ENCODE results near the gene DDO. TPM values are rescaled to one million over a fixed set of nuclear protein-coding genes. Genes with fewer than 3 reads are reported as not detected.

Gene DDO
- total and polyA plus RNA-seq, 9 donors: 0.45 to 2.5 (median 0.88) TPM; not detected in 3

DNA sequence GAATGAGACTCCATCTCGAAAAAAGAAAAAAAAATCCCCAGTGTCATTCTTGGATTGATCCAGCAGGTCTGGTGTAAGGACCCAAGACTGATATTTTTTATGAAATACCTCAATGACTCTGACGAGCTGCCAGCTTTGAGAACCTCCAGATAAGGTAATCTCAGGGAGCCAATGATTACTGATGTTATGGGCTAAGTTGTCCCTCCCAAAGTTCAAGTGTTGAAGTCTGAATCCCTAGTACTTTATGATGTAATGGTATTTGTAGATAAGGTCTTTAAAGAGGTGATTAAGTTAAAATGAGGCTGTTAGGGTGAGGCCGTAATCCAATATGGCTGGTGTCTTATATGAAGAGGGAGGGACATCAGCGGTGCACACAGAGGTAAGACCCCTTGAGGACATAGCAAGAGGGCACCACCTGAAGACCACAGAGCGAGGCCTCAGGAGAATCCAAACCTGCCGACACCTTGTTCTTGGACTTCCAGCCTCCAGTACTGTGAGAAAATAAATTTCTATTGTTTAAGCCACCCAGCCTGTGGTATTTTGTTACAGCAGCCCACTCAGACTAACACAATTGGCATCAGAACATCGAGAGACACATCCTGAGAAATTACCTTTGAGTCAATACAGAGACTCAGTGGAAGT is 19.7 kb upstream of the DDO start:
- H3K27me3 ChIP-seq: no peaks in the 10 kb centered on the region
- intact Hi-C loops (cut with DNase I): loop anchor here in 1 of 4 donors (5.0 kb wide), 1 partner anchor 347 kb away; no protein-coding TSS in a partner anchor
- H3K36me3 ChIP-seq: no peaks in the 10 kb centered on the region
- H3K27ac ChIP-seq: no peak overlapping the region
- H3K4me1 ChIP-seq (ENCODE audit: insufficient read depth): no peaks in the 10 kb centered on the region
- no peaks in the 10 kb centered on the region for H3K9me3 ChIP-seq
- no peak overlapping the region for H3K4me3 ChIP-seq
- WGBS, 3 donors: 90 to 91% (median 90%) methylated on average over 7 of the region's 7 CpGs
- DNase-seq: no peak
- no peak for TF ChIP-seq POLR2A (IDR thresholded peaks at IDR 0.05)
- no peak for TF ChIP-seq EP300 (IDR thresholded peaks at IDR 0.05)
- TF ChIP-seq, protein P1, sequence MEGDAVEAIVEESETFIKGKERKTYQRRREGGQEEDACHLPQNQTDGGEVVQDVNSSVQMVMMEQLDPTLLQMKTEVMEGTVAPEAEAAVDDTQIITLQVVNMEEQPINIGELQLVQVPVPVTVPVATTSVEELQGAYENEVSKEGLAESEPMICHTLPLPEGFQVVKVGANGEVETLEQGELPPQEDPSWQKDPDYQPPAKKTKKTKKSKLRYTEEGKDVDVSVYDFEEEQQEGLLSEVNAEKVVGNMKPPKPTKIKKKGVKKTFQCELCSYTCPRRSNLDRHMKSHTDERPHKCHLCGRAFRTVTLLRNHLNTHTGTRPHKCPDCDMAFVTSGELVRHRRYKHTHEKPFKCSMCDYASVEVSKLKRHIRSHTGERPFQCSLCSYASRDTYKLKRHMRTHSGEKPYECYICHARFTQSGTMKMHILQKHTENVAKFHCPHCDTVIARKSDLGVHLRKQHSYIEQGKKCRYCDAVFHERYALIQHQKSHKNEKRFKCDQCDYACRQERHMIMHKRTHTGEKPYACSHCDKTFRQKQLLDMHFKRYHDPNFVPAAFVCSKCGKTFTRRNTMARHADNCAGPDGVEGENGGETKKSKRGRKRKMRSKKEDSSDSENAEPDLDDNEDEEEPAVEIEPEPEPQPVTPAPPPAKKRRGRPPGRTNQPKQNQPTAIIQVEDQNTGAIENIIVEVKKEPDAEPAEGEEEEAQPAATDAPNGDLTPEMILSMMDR (IDR thresholded peaks at IDR 0.05): no peak

- H3K36me3 ChIP-seq: no peaks in the 10 kb centered on the region
- WGBS, 3 donors: 71 to 86% (median 77%) methylated on average over 3 of the region's 3 CpGs
- DNase-seq: no peak
- no peaks in the 10 kb centered on the region for H3K27me3 ChIP-seq
- intact Hi-C loops (cut with DNase I): no loop called here
- no peaks in the 10 kb centered on the region for H3K4me1 ChIP-seq (ENCODE audit: insufficient read depth)
- no peak overlapping the region for H3K4me3 ChIP-seq
- H3K27ac ChIP-seq: no peak overlapping the region
- TF ChIP-seq EP300 (IDR thresholded peaks at IDR 0.05): no peak
- TF ChIP-seq, protein P1 (IDR thresholded peaks at IDR 0.05): no peak
- no peak for TF ChIP-seq POLR2A (IDR thresholded peaks at IDR 0.05)
- no peaks in the 10 kb centered on the region for H3K9me3 ChIP-seq
Measured at GRCh38 chr6:110432285-110432900, 17.0 kb upstream of the DDO start.

- H3K9me3 ChIP-seq: no peaks in the 10 kb centered on the region
- no peak overlapping the region for H3K4me3 ChIP-seq
- no peak overlapping the region for H3K27ac ChIP-seq
- H3K4me1 ChIP-seq (ENCODE audit: insufficient read depth): no peaks in the 10 kb centered on the region
- TF ChIP-seq EP300 (IDR thresholded peaks at IDR 0.05) (no peak), POLR2A (IDR thresholded peaks at IDR 0.05) (no peak)
- TF ChIP-seq, protein P1 (IDR thresholded peaks at IDR 0.05): no peak
- 87 to 91% (median 88%) methylated on average over 4 of the region's 4 CpGs for WGBS, 3 donors
- intact Hi-C loops (cut with DNase I): no loop called here
- no peaks in the 10 kb centered on the region for H3K27me3 ChIP-seq
- no peak for DNase-seq
- H3K36me3 ChIP-seq: no peaks in the 10 kb centered on the region
Measured at GRCh38 chr6:110430741-110431140, 15.4 kb upstream of the DDO start.

DNA sequence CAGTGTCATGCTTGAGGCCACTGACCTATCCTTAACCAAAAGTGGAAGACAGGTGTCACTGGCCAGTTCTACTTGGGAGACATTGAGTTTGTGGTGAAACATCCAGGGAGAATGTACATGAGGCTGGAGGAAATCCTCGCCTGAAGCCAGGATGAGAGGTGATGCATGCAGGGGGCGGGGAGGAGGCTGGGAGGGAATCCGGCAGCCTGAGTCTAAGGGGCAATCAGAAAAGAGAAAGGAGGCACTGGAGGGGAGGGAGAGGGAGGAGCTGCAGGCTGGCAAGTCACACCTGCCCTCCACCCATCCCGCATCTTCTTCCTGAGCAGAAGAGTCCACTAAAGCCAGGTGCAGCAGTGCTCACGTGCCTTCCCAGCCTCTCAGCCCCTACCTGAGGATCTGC is 14.9 kb upstream of the DDO start:
- Histone ChIP-seq H3K36me3 (no peaks in the 10 kb centered on the region), H3K27ac (no peak overlapping the region), H3K27me3 (no peaks in the 10 kb centered on the region), H3K9me3 (no peaks in the 10 kb centered on the region), H3K4me3 (no peak overlapping the region), H3K4me1 (ENCODE audit: insufficient read depth) (no peaks in the 10 kb centered on the region)
- no peak for DNase-seq
- TF ChIP-seq EP300 (IDR thresholded peaks at IDR 0.05) (no peak), POLR2A (IDR thresholded peaks at IDR 0.05) (no peak)
- TF ChIP-seq, protein P1 (IDR thresholded peaks at IDR 0.05): no peak
- WGBS, 3 donors: 47 to 53% (median 53%) methylated on average over 5 of the region's 5 CpGs
- intact Hi-C loops (cut with DNase I): no loop called here

All from ovary (tissue), 9 donors.